GM12865 (cell line): Measurements from ENCODE around the gene CLGN.
"Not testable (repeated sequence)": the region's sequence is repeated elsewhere in the genome, so short reads cannot be mapped to it uniquely, and the experiment has no call there.

Experiments used
- DNase-seq: peaks from one replicate; pipeline ENCODE4 v3.0.0; 2010; ENCODE audit warnings: low read depth
- H3K4me3 ChIP-seq: 2 replicates; pipeline ENCODE4 v1.5.1; 2011; ENCODE audit warnings: mild to moderate bottlenecking, low read depth, low read length, control low read depth
- TF ChIP-seq, protein P1 (sequence below): IDR thresholded peaks from 2 replicates; pipeline ENCODE4 v1.5.1; 2011; ENCODE audit warnings: low read length, control low read depth, low read depth, inconsistent platforms; ENCODE audit not compliant: insufficient read depth; ENCODE audit errors: missing control alignments

The CLGN gene

GRCh38 chr4:140423106-140423505, 4.3 kb downstream of the CLGN start:
- TF ChIP-seq, protein P1, sequence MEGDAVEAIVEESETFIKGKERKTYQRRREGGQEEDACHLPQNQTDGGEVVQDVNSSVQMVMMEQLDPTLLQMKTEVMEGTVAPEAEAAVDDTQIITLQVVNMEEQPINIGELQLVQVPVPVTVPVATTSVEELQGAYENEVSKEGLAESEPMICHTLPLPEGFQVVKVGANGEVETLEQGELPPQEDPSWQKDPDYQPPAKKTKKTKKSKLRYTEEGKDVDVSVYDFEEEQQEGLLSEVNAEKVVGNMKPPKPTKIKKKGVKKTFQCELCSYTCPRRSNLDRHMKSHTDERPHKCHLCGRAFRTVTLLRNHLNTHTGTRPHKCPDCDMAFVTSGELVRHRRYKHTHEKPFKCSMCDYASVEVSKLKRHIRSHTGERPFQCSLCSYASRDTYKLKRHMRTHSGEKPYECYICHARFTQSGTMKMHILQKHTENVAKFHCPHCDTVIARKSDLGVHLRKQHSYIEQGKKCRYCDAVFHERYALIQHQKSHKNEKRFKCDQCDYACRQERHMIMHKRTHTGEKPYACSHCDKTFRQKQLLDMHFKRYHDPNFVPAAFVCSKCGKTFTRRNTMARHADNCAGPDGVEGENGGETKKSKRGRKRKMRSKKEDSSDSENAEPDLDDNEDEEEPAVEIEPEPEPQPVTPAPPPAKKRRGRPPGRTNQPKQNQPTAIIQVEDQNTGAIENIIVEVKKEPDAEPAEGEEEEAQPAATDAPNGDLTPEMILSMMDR = no peak
- no peak overlapping the region for H3K4me3 ChIP-seq
- DNase-seq = no peak

DNA sequence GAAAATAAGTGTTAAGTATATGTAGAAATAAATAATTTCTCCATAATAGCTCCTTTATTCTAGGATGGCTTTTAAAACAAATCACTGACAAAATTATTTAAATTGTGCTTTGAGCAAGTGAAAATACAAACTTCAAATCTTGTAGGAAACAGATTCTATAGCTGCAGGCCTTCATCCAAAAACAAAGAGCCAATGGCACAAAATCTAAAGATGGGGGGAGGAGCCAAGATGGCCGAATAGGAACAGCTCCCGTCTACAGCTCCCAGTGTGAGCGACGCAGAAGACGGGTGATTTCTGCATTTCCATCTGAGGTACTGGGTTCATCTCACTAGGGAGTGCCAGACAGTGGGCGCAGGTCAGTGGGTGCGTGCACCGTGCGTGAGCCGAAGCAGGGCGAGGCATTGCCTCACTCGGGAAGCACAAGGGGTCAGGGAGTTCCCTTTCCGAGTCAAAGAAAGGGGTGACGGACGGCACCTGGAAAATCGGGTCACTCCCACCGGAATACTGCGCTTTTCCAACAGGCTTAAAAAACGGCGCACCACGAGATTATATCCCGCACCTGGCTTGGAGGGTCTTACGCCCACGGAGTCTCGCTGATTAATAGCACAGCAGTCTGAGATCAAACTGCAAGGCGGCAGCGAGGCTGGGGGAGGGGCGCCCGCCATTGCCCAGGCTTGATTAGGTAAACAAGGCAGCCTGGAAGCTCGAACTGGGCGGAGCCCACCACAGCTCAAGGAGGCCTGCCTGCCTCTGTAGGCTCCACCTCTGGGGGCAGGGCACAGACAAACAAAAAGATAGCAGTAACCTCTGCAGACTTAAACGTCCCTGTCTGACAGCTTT, 14.1 kb downstream of the CLGN start:
- not testable (repeated sequence) for H3K4me3 ChIP-seq

GRCh38 chr4:140408974-140409373, 18.5 kb downstream of the CLGN start:
- TF ChIP-seq, protein P1 = no peak
- no peak for DNase-seq
- H3K4me3 ChIP-seq = no peak overlapping the region

More for the DNA sequence above, 14.1 kb downstream of the CLGN start:
- DNase-seq = not testable (repeated sequence)

DNA sequence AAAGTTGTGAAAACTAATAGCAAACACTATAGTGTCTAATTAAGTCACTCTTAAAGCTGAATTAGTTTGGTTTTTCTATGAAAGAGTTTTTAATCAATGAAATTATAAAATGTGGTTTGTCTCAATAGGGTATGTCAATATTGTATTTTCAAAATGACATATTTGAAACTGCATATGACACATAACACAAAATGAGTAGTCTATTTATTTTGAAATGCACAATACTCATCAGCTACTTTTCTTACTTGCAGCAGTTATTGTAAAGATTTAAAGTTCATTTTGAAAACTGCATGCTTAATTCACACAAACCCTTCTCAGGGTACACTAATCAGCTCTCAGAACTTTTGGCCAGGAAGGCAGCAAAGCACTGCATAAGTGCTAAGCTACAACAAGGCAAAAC, 21.2 kb downstream of the CLGN start:
- no peak for DNase-seq
- TF ChIP-seq, protein P1 = no peak
- H3K4me3 ChIP-seq = no peak overlapping the region

- TF ChIP-seq, protein P1 = no peak
- no peak overlapping the region for H3K4me3 ChIP-seq
- no peak for DNase-seq
Measured at GRCh38 chr4:140400111-140400510, 27.3 kb downstream of the CLGN start.

DNA sequence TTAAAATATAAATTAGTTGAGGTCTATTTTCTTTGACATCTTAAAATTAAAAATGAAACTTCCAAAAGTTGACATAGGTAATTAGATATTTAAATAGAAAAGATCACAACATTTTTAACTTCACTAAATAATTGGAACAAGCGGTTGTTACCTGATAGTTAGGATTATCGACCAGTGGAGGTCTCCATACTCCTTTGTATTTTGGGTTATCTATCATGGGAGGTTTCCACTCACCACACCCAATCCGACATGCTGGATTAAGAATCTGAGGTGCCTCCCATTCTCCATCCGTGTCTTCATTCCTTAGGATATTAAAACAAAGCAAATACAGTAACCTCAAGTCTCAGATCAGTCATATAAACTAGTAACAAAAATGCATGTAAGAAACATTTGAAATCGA, 31.8 kb downstream of the CLGN start:
- TF ChIP-seq, protein P1 = no peak
- no peak for DNase-seq
- H3K4me3 ChIP-seq = no peak overlapping the region

DNA sequence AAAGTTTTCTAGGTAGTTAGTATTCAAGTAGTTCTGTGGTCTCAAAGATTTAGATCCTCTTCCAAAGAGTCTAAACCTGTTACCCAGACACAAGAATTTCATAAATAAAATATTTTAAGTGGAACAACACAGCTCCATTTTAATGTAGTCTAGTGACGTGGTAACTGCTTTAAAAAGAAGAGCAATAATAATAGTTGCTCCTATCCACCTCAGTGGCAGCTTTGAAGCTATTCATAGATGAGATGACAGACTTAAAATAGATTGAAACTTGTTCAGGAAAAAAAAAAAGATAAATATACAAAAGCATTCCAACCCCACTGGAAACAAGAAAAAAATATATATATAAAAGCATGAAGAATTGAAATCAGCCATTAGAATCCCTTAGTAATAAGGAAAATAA, 39.4 kb downstream of the CLGN start:
- TF ChIP-seq, protein P1 = no peak
- H3K4me3 ChIP-seq = no peak overlapping the region
- DNase-seq = no peak
